ENCODE measurements around the gene BABAM2. TPM values are rescaled to one million over a fixed set of nuclear protein-coding genes. Genes with fewer than 3 reads are reported as not detected.

Gene BABAM2
- total and polyA plus RNA-seq, 3 experiments from 2014 or later = 59.4 to 66.7 (median 65.6) TPM

- Mint-ChIP-seq H3K27me3 (no peaks in the 10 kb centered on the region), H3K36me3 (peaks cover 0 to 6% (median 1%) of the 10 kb centered on the region in 3 donors), H3K4me3 (no peak overlapping the region), H3K27ac (peak overlapping the region in 2 of 8 donors; percentile 55 to 66), H3K9me3 (no peaks in the 10 kb centered on the region), H3K4me1 (peaks cover 4 to 6% (median 5%) of the 10 kb centered on the region in 3 donors)
- POLR2A ChIA-PET = interaction anchor here (0.7 kb wide), 1 partner anchor 1127 kb away, joined by 14 read pairs; no protein-coding TSS in a partner anchor
- H3K27ac ChIP-seq (ENCODE audit: low read depth, low read length) = no peak overlapping the region
- no peak overlapping the region for H3K4me3 ChIP-seq (ENCODE audit: low read length)
- CTCF ChIA-PET = interaction anchor here (0.5 kb wide), 1 partner anchor 398 kb away, joined by 3 read pairs; no protein-coding TSS in a partner anchor
- no peaks in the 10 kb centered on the region for H3K4me1 ChIP-seq (ENCODE audit: insufficient read depth, low read length)
- no peak for DNase-seq
- H3K9me3 ChIP-seq (ENCODE audit: low read length) = no peaks in the 10 kb centered on the region
- no peaks in the 10 kb centered on the region for H3K27me3 ChIP-seq (ENCODE audit: insufficient read depth, low read length, poor library complexity, severe bottlenecking)
- no peaks in the 10 kb centered on the region for H3K36me3 ChIP-seq (ENCODE audit: insufficient read depth, low read length)
Measured at GRCh38 chr2:28224648-28225472, 334.3 kb downstream of the BABAM2 start.

DNA sequence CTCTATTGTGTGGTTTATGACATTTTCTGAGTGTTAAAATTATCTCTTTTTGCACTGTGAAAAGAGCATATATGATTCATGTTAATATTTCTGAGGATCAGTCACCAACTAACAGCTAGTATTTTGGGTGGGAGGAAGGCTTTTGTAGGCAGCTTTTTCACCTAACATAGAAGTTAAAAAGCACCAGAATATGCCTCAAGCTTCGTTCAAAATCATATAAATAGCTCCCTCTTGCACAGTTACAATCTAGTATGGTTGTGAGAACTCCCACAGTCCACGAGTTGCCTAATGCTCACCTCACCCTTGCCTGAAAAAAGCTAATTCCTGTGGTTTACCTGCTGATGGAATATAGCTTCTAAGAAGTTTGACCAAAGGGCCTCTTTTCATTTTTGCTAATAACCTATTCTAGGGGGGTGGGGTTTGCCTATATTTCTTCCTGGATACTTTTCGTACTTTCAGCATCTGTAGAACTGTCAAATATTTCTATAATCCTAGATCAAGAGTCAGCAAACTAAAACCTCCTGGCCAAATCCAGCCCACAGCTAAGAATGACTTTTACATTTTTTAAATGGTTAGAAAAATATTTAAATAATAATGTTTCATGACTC is 335.0 kb downstream of the BABAM2 start:
- no peaks in the 10 kb centered on the region for H3K27me3 Mint-ChIP-seq
- Histone ChIP-seq H3K4me3 (ENCODE audit: low read length) (no peak overlapping the region), H3K4me1 (ENCODE audit: insufficient read depth, low read length) (no peaks in the 10 kb centered on the region), H3K36me3 (ENCODE audit: insufficient read depth, low read length) (no peaks in the 10 kb centered on the region), H3K27ac (ENCODE audit: low read depth, low read length) (no peak overlapping the region), H3K9me3 (ENCODE audit: low read length) (no peaks in the 10 kb centered on the region), H3K27me3 (ENCODE audit: insufficient read depth, low read length, poor library complexity, severe bottlenecking) (no peaks in the 10 kb centered on the region)
- ChIA-PET CTCF (interaction anchor here (0.5 to 0.7 kb wide), 2 partner anchors 14 to 399 kb away, joined by 3 read pairs; no protein-coding TSS in a partner anchor), POLR2A (no interaction called here)
- peaks cover 0 to 6% (median 4%) of the 10 kb centered on the region in 3 donors for H3K36me3 Mint-ChIP-seq
- peak overlapping the region in 2 of 8 donors; percentile 33 to 76 for H3K27ac Mint-ChIP-seq
- H3K4me3 Mint-ChIP-seq = no peak overlapping the region
- no peak for DNase-seq
- H3K4me1 Mint-ChIP-seq = peaks cover 2 to 6% (median 4%) of the 10 kb centered on the region in 3 donors
- H3K9me3 Mint-ChIP-seq = no peaks in the 10 kb centered on the region

DNA sequence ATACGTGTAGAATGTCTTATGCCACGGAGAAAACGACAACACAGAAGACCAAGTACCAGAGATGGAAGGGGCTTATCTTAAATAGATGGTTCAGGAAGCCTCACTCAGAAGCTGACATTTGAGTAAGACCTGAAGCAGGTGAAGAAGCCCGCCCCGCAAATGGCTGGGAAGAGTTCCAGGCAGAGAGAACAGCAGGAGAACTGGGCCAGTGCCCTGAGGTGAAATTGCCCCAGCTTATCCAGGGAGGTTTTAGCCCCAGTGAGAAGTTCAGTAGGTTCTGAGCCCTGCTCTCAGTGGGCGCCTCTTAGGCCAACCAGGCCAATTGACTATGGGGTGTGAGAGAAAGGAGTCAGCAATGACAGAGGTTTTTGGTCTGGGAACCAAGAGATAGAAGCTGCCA is 336.0 kb downstream of the BABAM2 start:
- no peaks in the 10 kb centered on the region for H3K9me3 ChIP-seq (ENCODE audit: low read length)
- no peaks in the 10 kb centered on the region for H3K27me3 Mint-ChIP-seq
- no peak overlapping the region for H3K27ac Mint-ChIP-seq
- no peak overlapping the region for H3K4me3 ChIP-seq (ENCODE audit: low read length)
- CTCF ChIA-PET = no interaction called here
- no peak for DNase-seq
- H3K4me3 Mint-ChIP-seq = no peak overlapping the region
- no peaks in the 10 kb centered on the region for H3K36me3 ChIP-seq (ENCODE audit: insufficient read depth, low read length)
- POLR2A ChIA-PET = no interaction called here
- H3K4me1 Mint-ChIP-seq = peaks cover 2 to 6% (median 4%) of the 10 kb centered on the region in 3 donors
- no peaks in the 10 kb centered on the region for H3K27me3 ChIP-seq (ENCODE audit: insufficient read depth, low read length, poor library complexity, severe bottlenecking)
- no peak overlapping the region for H3K27ac ChIP-seq (ENCODE audit: low read depth, low read length)
- no peaks in the 10 kb centered on the region for H3K9me3 Mint-ChIP-seq
- no peaks in the 10 kb centered on the region for H3K4me1 ChIP-seq (ENCODE audit: insufficient read depth, low read length)
- peaks cover 0 to 6% (median 4%) of the 10 kb centered on the region in 3 donors for H3K36me3 Mint-ChIP-seq

GRCh38 chr2:28227498-28227897 is 337.0 kb downstream of the BABAM2 start:
- Mint-ChIP-seq H3K27ac (peak overlapping the region in 2 of 8 donors; percentile 43 to 47), H3K4me1 (peaks cover 2 to 6% (median 4%) of the 10 kb centered on the region in 3 donors), H3K36me3 (peaks cover 0 to 4% (median 3%) of the 10 kb centered on the region in 3 donors), H3K4me3 (no peak overlapping the region), H3K9me3 (no peaks in the 10 kb centered on the region), H3K27me3 (no peaks in the 10 kb centered on the region)
- DNase-seq = no peak
- no peaks in the 10 kb centered on the region for H3K27me3 ChIP-seq (ENCODE audit: insufficient read depth, low read length, poor library complexity, severe bottlenecking)
- no peaks in the 10 kb centered on the region for H3K9me3 ChIP-seq (ENCODE audit: low read length)
- no peak overlapping the region for H3K4me3 ChIP-seq (ENCODE audit: low read length)
- no peak overlapping the region for H3K27ac ChIP-seq (ENCODE audit: low read depth, low read length)
- H3K36me3 ChIP-seq (ENCODE audit: insufficient read depth, low read length) = no peaks in the 10 kb centered on the region
- ChIA-PET POLR2A (no interaction called here), CTCF (no interaction called here)
- no peaks in the 10 kb centered on the region for H3K4me1 ChIP-seq (ENCODE audit: insufficient read depth, low read length)

DNA sequence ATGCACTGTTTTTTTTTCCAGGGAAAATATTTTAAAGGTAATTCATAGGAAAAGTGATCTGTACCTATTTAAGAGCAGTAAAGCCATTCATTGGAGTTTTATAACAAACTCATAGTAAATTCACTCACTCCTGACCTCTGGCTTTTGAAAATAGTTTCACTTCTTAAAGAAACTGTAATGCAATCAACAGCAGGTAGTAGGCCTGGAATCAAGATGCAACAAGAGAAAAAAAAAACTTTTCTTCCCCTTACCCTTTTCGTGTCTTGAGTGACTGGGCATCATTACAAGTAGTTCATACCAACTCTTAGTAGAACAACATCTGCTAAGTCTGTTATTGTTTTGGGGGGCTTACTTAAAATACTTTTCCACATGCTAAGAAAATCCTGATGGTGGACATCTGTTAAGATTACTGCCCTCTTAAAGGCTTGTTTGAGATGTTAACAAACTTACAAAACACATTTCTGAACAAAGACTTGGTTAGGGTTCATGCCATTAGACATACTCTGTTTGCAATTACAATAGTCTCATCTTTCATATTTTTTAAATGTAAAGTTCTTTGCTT is 338.0 kb downstream of the BABAM2 start:
- H3K27ac ChIP-seq (ENCODE audit: low read depth, low read length) = no peak overlapping the region
- Mint-ChIP-seq H3K27me3 (no peaks in the 10 kb centered on the region), H3K36me3 (peaks cover 0 to 4% (median 3%) of the 10 kb centered on the region in 3 donors), H3K4me3 (no peak overlapping the region), H3K4me1 (peaks cover 2 to 6% (median 2%) of the 10 kb centered on the region in 3 donors), H3K9me3 (no peaks in the 10 kb centered on the region), H3K27ac (peak overlapping the region in 4 of 8 donors; percentile 14 to 43 (median 23))
- ChIA-PET POLR2A (no interaction called here), CTCF (no interaction called here)
- H3K27me3 ChIP-seq (ENCODE audit: insufficient read depth, low read length, poor library complexity, severe bottlenecking) = no peaks in the 10 kb centered on the region
- no peaks in the 10 kb centered on the region for H3K36me3 ChIP-seq (ENCODE audit: insufficient read depth, low read length)
- DNase-seq = no peak
- H3K4me3 ChIP-seq (ENCODE audit: low read length) = no peak overlapping the region
- H3K9me3 ChIP-seq (ENCODE audit: low read length) = no peaks in the 10 kb centered on the region
- no peaks in the 10 kb centered on the region for H3K4me1 ChIP-seq (ENCODE audit: insufficient read depth, low read length)

GRCh38 chr2:28231110-28231631 is 340.6 kb downstream of the BABAM2 start:
- no peak overlapping the region for H3K4me3 Mint-ChIP-seq
- Histone ChIP-seq H3K4me3 (ENCODE audit: low read length) (no peak overlapping the region), H3K27ac (ENCODE audit: low read depth, low read length) (no peak overlapping the region), H3K36me3 (ENCODE audit: insufficient read depth, low read length) (no peaks in the 10 kb centered on the region), H3K4me1 (ENCODE audit: insufficient read depth, low read length) (no peaks in the 10 kb centered on the region), H3K9me3 (ENCODE audit: low read length) (no peaks in the 10 kb centered on the region), H3K27me3 (ENCODE audit: insufficient read depth, low read length, poor library complexity, severe bottlenecking) (no peaks in the 10 kb centered on the region)
- H3K4me1 Mint-ChIP-seq = peaks cover 0 to 2% (median 0%) of the 10 kb centered on the region in 3 donors
- DNase-seq = no peak
- peaks cover 0 to 1% of the 10 kb centered on the region in 2 donors for H3K27me3 Mint-ChIP-seq
- POLR2A ChIA-PET = no interaction called here
- CTCF ChIA-PET = no interaction called here
- H3K9me3 Mint-ChIP-seq = no peaks in the 10 kb centered on the region
- peaks cover 3 to 7% (median 4%) of the 10 kb centered on the region in 3 donors for H3K36me3 Mint-ChIP-seq
- H3K27ac Mint-ChIP-seq = no peak overlapping the region

- Mint-ChIP-seq H3K4me3 (no peak overlapping the region), H3K27ac (no peak overlapping the region), H3K9me3 (no peaks in the 10 kb centered on the region)
Measured at GRCh38 chr2:28232295-28232694, 341.8 kb downstream of the BABAM2 start.

More at GRCh38 chr2:28232295-28232694, 341.8 kb downstream of the BABAM2 start:
- ChIA-PET CTCF (no interaction called here), POLR2A (no interaction called here)
- H3K27me3 ChIP-seq (ENCODE audit: insufficient read depth, low read length, poor library complexity, severe bottlenecking) = no peaks in the 10 kb centered on the region
- no peaks in the 10 kb centered on the region for H3K4me1 ChIP-seq (ENCODE audit: insufficient read depth, low read length)
- H3K9me3 ChIP-seq (ENCODE audit: low read length) = no peaks in the 10 kb centered on the region
- Mint-ChIP-seq H3K27me3 (peaks cover 0 to 1% of the 10 kb centered on the region in 2 donors), H3K36me3 (peaks cover 7 to 8% (median 7%) of the 10 kb centered on the region in 3 donors), H3K4me1 (peaks cover 0 to 2% (median 0%) of the 10 kb centered on the region in 3 donors)
- no peak overlapping the region for H3K27ac ChIP-seq (ENCODE audit: low read depth, low read length)
- peaks cover 4% of the 10 kb centered on the region for H3K36me3 ChIP-seq (ENCODE audit: insufficient read depth, low read length)
- no peak for DNase-seq
- H3K4me3 ChIP-seq (ENCODE audit: low read length) = no peak overlapping the region

All from CD8-positive, alpha-beta memory T cell (primary cell).